Endothelial cell of umbilical vein (primary cell): ENCODE results near the gene RAD51B. TPM values are rescaled to one million over a fixed set of nuclear protein-coding genes. Genes with fewer than 3 reads are reported as not detected.
"Not testable (repeated sequence)": the region's sequence is repeated elsewhere in the genome, so short reads cannot be mapped to it uniquely, and the experiment has no call there.

Experiments used
- BruUV-seq: library from RNA; stranded (reverse); fragments of 400-500 nt; replicated peaks from 2 replicates; lab custom pipeline; 2021; lab: Mats Ljungman, UMichigan
- CTCF ChIA-PET: fragments of 300-600, 350-600 bp; sonication (Branson Sonifier 250); formaldehyde crosslinking; loops from one replicate; lab custom pipeline; 2021; ENCODE audit warnings: antibody characterized with exemption, inconsistent platforms; lab: Charles Lee
- POLR2A ChIA-PET: fragments of 300-600, 350-600 bp; sonication (Branson Sonifier 250); formaldehyde crosslinking; loops from one replicate; lab custom pipeline; 2021; ENCODE audit warnings: antibody characterized with exemption, inconsistent platforms; lab: Charles Lee
- DNase-seq: peaks from one replicate; pipeline ENCODE4 v3.0.0-alpha.2; 2011; ENCODE audit warnings: low read depth, low spot score
- FAIRE-seq: peaks from 2 replicates; lab custom pipeline; 2011; peaks lifted over from hg19 to GRCh38; lab: Jason Lieb, UNC
- H2AFZ ChIP-seq: 2 replicates; pipeline ENCODE4 v1.6.0; 2012; ENCODE audit warnings: low read depth, low read length, control low read depth, inconsistent platforms
- H3K27ac ChIP-seq: 2 replicates; pipeline ENCODE4 v1.5.1; 2011; ENCODE audit warnings: low read depth, mild to moderate bottlenecking, control low read depth, low read length, moderate library complexity; ENCODE audit not compliant: insufficient read depth
- H3K27me3 ChIP-seq, 2 experiments: 2 replicates each; pipeline versions ENCODE4 v1.6.0 to v1.6.1; 2011; ENCODE audit warnings: low read length in 2 of 2, mixed read lengths in 1 of 2; ENCODE audit not compliant: control insufficient read depth in 2 of 2, insufficient read depth in 2 of 2
- H3K36me3 ChIP-seq, 2 experiments: 2 replicates in 1 of 2; 3 replicates in 1 of 2; pipeline ENCODE4 v1.5.1; 2011; ENCODE audit warnings: low read length in 2 of 2, mild to moderate bottlenecking in 1 of 2, moderate library complexity in 1 of 2; ENCODE audit not compliant: control insufficient read depth in 2 of 2, insufficient read depth in 2 of 2; ENCODE audit errors: extremely low read depth in 1 of 2
- H3K4me1 ChIP-seq: 3 replicates; pipeline ENCODE4 v1.5.1; 2011; ENCODE audit warnings: mild to moderate bottlenecking, low read length; ENCODE audit not compliant: control insufficient read depth, insufficient read depth; ENCODE audit errors: extremely low read depth
- H3K4me2 ChIP-seq: 2 replicates; pipeline ENCODE4 v1.6.1; 2011; ENCODE audit warnings: low read length, control low read depth, mixed read lengths; ENCODE audit not compliant: insufficient read depth
- H3K4me3 ChIP-seq, 3 experiments: fragments of 200-600 bp in 1 of 3; sonication (generic), shearing (Covaris generic) in 1 of 3; replicated peaks in 1 of 3; 2 replicates each; pipeline ENCODE4 v1.5.1; 2011 to 2016; ENCODE audit warnings: control low read depth in 3 of 3, low read length in 3 of 3, mild to moderate bottlenecking in 2 of 3, inconsistent platforms in 1 of 3, low read depth in 1 of 3, moderate library complexity in 1 of 3; ENCODE audit not compliant: insufficient read depth in 1 of 3
- H3K79me2 ChIP-seq: 2 replicates; pipeline ENCODE4 v1.6.0; 2012; ENCODE audit warnings: low read length, inconsistent platforms; ENCODE audit not compliant: control insufficient read depth, insufficient read depth
- H3K9ac ChIP-seq: replicated peaks from 2 replicates; pipeline ENCODE3; 2011; ENCODE audit warnings: low read length, control low read depth; ENCODE audit not compliant: insufficient read depth; ENCODE audit errors: extremely low read depth
- H3K9me1 ChIP-seq: replicated peaks from 3 replicates; pipeline ENCODE4 v1.6.0; 2011; ENCODE audit warnings: mild to moderate bottlenecking, low read length; ENCODE audit not compliant: control insufficient read depth, insufficient read depth; ENCODE audit errors: extremely low read depth
- H3K9me3 ChIP-seq: replicated peaks from 2 replicates; pipeline ENCODE4 v1.5.1; 2012; ENCODE audit warnings: low read length, inconsistent platforms; ENCODE audit not compliant: control insufficient read depth, insufficient read depth
- H4K20me1 ChIP-seq: replicated peaks from 2 replicates; pipeline ENCODE3; 2011; ENCODE audit warnings: mild to moderate bottlenecking, low read length; ENCODE audit not compliant: control insufficient read depth, insufficient read depth; ENCODE audit errors: extremely low read depth
- EZH2 ChIP-seq: IDR thresholded peaks from 2 replicates; pipeline ENCODE4 v1.6.1; 2012; ENCODE audit warnings: borderline replicate concordance, low read depth, mild to moderate bottlenecking, moderate library complexity, low read length, inconsistent platforms; ENCODE audit not compliant: severe bottlenecking
- FOS ChIP-seq: IDR thresholded peaks from 2 replicates; pipeline ENCODE4 v1.6.1; 2011; ENCODE audit warnings: mild to moderate bottlenecking, low read length, moderate library complexity, borderline replicate concordance; ENCODE audit not compliant: insufficient read depth
- GATA2 ChIP-seq: IDR thresholded peaks from 2 replicates; pipeline ENCODE4 v1.7.0; 2011; ENCODE audit warnings: low read depth, mild to moderate bottlenecking, moderate library complexity, mixed read lengths, low read length; ENCODE audit not compliant: insufficient read length, insufficient read depth
- JUN ChIP-seq: IDR thresholded peaks from 2 replicates; pipeline ENCODE4 v1.6.1; 2011; ENCODE audit warnings: borderline replicate concordance, low read depth; ENCODE audit not compliant: insufficient read length, insufficient read depth
- MYC ChIP-seq: IDR thresholded peaks from one replicate; pipeline ENCODE4 v1.6.1; 2011; ENCODE audit warnings: mild to moderate bottlenecking, low read depth, low read length
- POLR2A ChIP-seq: IDR thresholded peaks from 2 replicates; pipeline ENCODE4 v1.6.1; 2012; ENCODE audit warnings: low read depth, mild to moderate bottlenecking, control low read depth, low read length
- POLR2AphosphoS5 ChIP-seq: IDR thresholded peaks from 2 replicates; pipeline ENCODE4 v1.6.1; 2012; ENCODE audit warnings: low read depth, mild to moderate bottlenecking, control low read depth, low read length, moderate library complexity; ENCODE audit not compliant: insufficient read depth
- dilution Hi-C: fragments of 300-500 bp; cut with MboI; formaldehyde crosslinking; loops from one replicate; pipeline ENCODE4 v1.15.0; 2019; ENCODE audit warnings: low sequenced_read_pairs; ENCODE audit not compliant: extremely low pct_ligation_motif_present
- intact Hi-C: fragments of 100-400 bp; cut with micrococcal nuclease; formaldehyde crosslinking; loops from one replicate; pipeline ENCODE4 v1.10.0; 2022
- polyA plus RNA-seq, 4 experiments: library from polyadenylated mRNA; depleted of rRNA in 3 of 4; stranded (reverse) in 3 of 4; unstranded in 1 of 4; fragments of >200 nt; gene quantifications; 2 replicates each; pipeline versions ENCODE4 v1.2.1 to v1.2.3, GENCODE V29; 2011 to 2012; ENCODE audit warnings: missing spikeins in 1 of 4
- total RNA-seq: library from RNA; stranded (reverse); gene quantifications from 2 replicates; pipeline ENCODE4 v1.2.3, GENCODE V29; 2021
- TF ChIP-seq, protein P1 (sequence below): IDR thresholded peaks from 2 replicates; pipeline ENCODE4 v1.6.1; 2011; ENCODE audit not compliant: insufficient read depth, insufficient read length
- TF ChIP-seq, protein P2 (sequence below), 2 donors: IDR thresholded peaks; 1 replicate in 1 of 2; 2 replicates in 1 of 2; pipeline ENCODE4 v1.5.1; 2011; ENCODE audit warnings: low read length in 2 of 2, mild to moderate bottlenecking in 2 of 2, moderate library complexity in 2 of 2, control low read depth in 1 of 2, inconsistent platforms in 1 of 2, low read depth in 1 of 2; ENCODE audit not compliant: insufficient read depth in 1 of 2; ENCODE audit errors: extremely low read depth in 1 of 2

RAD51B gene
- total and polyA plus RNA-seq, 2 donors (not counting 3 experiments of a cell fraction or from before 2014, with no cell fraction given), result 3.9 to 19.0 TPM

DNA sequence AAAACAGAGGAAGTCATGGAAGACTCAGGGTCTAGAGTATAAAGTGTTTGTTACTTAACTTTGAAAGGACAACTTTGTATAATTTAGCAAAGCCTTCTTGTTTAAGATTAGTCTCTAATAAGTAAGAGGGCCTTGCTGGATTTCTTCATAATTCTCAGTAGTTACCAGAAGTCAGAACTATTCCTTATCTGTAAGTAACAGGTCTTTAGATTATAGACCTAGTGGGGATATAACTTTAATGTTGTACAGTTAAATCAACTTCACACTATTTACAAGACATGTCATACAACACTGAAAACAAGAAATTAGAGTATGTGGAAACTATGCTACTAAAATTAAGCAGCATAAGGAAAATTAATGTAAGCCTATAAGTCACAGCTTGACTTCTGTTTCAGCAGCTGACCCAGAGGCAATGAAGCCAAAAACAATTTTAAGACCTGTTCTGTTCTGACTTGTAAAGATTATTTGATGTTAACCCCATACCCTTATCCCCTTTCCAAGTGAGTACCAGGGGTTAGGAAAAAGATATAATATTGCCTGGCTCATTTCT lies 398.3 kb downstream of the RAD51B start:
- H3K27me3 ChIP-seq, result no peaks in the 10 kb centered on the region
- no peak overlapping the region for H2AFZ ChIP-seq
- H3K27ac ChIP-seq, result no peak overlapping the region
- H3K9me1 ChIP-seq, result no peaks in the 10 kb centered on the region
- H3K9me3 ChIP-seq, result no peaks in the 10 kb centered on the region
- H4K20me1 ChIP-seq, result no peaks in the 10 kb centered on the region
- intact Hi-C loops (no loop called here), dilution Hi-C loops (no loop called here)
- no peaks in the 10 kb centered on the region for H3K4me1 ChIP-seq
- no peak overlapping the region for H3K9ac ChIP-seq
- no TSS peak for BruUV-seq
- no peak overlapping the region for H3K4me3 ChIP-seq
- no peak overlapping the region for H3K4me2 ChIP-seq
- ChIA-PET POLR2A (no interaction called here), CTCF (interaction anchor here (1.1 to 1.3 kb wide), 2 partner anchors 10 to 13 kb away, joined by 3 to 6 read pairs; no protein-coding TSS in a partner anchor)
- FAIRE-seq, result no peak
- TF ChIP-seq POLR2A, result no peak
- no peak for TF ChIP-seq MYC
- no peak for DNase-seq
- H3K36me3 ChIP-seq, result no peaks in the 10 kb centered on the region
- no peaks in the 10 kb centered on the region for H3K79me2 ChIP-seq

DNA sequence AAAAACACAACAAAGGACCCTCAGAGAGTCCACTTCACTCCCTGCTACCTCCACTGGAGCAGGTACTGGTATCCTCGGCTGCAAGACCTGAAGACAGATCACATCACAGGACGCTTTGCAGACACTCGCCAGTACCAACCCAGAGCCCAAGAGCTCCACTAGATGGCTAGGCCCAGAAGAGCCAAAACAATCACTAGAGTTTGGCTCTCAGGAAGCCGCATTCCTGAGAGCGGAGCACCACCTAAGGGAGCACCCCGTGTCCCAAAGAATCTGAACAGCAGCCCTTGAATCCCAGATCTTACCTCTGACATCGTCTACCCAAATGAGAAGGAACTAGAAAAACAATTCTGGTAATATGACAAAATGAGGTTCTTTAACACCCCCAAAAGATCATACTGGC lies 399.8 kb downstream of the RAD51B start:
- H3K9ac ChIP-seq, result no peak overlapping the region
- H3K4me2 ChIP-seq, result no peak overlapping the region
- TF ChIP-seq FOS, result no peak
- no peak for TF ChIP-seq JUN
- no peak for TF ChIP-seq GATA2
- TF ChIP-seq, protein P1, sequence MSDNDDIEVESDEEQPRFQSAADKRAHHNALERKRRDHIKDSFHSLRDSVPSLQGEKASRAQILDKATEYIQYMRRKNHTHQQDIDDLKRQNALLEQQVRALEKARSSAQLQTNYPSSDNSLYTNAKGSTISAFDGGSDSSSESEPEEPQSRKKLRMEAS, result no peak
- no peak for TF ChIP-seq MYC
- TF ChIP-seq POLR2A, result no peak
- no peak for TF ChIP-seq POLR2AphosphoS5
- no peak for TF ChIP-seq EZH2
- TF ChIP-seq, protein P2, sequence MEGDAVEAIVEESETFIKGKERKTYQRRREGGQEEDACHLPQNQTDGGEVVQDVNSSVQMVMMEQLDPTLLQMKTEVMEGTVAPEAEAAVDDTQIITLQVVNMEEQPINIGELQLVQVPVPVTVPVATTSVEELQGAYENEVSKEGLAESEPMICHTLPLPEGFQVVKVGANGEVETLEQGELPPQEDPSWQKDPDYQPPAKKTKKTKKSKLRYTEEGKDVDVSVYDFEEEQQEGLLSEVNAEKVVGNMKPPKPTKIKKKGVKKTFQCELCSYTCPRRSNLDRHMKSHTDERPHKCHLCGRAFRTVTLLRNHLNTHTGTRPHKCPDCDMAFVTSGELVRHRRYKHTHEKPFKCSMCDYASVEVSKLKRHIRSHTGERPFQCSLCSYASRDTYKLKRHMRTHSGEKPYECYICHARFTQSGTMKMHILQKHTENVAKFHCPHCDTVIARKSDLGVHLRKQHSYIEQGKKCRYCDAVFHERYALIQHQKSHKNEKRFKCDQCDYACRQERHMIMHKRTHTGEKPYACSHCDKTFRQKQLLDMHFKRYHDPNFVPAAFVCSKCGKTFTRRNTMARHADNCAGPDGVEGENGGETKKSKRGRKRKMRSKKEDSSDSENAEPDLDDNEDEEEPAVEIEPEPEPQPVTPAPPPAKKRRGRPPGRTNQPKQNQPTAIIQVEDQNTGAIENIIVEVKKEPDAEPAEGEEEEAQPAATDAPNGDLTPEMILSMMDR (IDR thresholded peaks at IDR 0.05; ENCODE audit: extremely low read depth in 1 of 2, insufficient read depth in 1 of 2, low read depth in 1 of 2, low read length in 2 of 2), result no peak
- no peaks in the 10 kb centered on the region for H3K9me3 ChIP-seq
- dilution Hi-C loops, result no loop called here
- H3K27ac ChIP-seq, result no peak overlapping the region
- POLR2A ChIA-PET, result no interaction called here
- H3K4me1 ChIP-seq, result no peaks in the 10 kb centered on the region
- no peak overlapping the region for H3K4me3 ChIP-seq
- H2AFZ ChIP-seq, result no peak overlapping the region
- no peaks in the 10 kb centered on the region for H4K20me1 ChIP-seq
- BruUV-seq, result no TSS peak
- H3K36me3 ChIP-seq, result no peaks in the 10 kb centered on the region
- intact Hi-C loops, result no loop called here
- DNase-seq (no peak), FAIRE-seq (no peak)
- no peaks in the 10 kb centered on the region for H3K27me3 ChIP-seq
- H3K79me2 ChIP-seq, result no peaks in the 10 kb centered on the region
- CTCF ChIA-PET, result no interaction called here
- H3K9me1 ChIP-seq, result no peaks in the 10 kb centered on the region

DNA sequence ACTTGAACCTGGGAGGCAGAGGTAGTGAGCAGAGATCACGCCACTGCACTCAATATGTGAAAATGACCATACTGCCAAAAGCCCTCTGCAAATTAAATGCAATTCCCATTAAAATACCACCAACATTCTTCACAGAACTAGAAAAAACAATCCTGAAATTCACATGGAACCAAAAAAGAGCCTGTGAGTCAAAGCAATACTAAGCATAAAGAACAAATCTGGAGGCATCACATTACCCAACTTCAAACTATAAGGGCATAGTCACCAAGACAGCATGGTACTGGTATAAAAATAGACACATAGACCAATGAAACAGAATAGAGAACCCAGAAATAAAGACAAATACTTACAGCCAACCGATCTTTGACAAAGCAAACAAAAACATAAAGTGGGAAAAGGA lies 401.5 kb downstream of the RAD51B start:
- H3K9me3 ChIP-seq, intact Hi-C loops: not testable (repeated sequence)

More for the DNA sequence above, 401.5 kb downstream of the RAD51B start:
- POLR2A ChIA-PET, H2AFZ ChIP-seq, dilution Hi-C loops, CTCF ChIA-PET, H3K9ac ChIP-seq, H3K4me3 ChIP-seq, DNase-seq, H3K79me2 ChIP-seq, H4K20me1 ChIP-seq, FAIRE-seq, H3K4me1 ChIP-seq, H3K27ac ChIP-seq, H3K27me3 ChIP-seq, H3K9me1 ChIP-seq, H3K36me3 ChIP-seq, BruUV-seq, H3K4me2 ChIP-seq: not testable (repeated sequence)
